Stimulated activated CD4-positive, alpha-beta T cell treated with anti-CD3 and anti-CD28 coated beads, Interleukin-12 subunit alpha, Interleukin-12 subunit beta, amount 100 ng/mL, for 48 hours (primary cell): ENCODE data around the gene CBARP.

ENCODE experiments used
- DNase-seq, 3 donors: peaks; one replicate each; pipeline ENCODE4 v3.0.0-alpha.2; 2020; ENCODE audit warnings: low read depth in 2 of 3, low spot score in 1 of 3

The CBARP gene

GRCh38 chr19:1275976-1276627 lies 38.3 kb upstream of the CBARP start:
- DNase-seq: no peak

GRCh38 chr19:1275260-1275975 lies 37.6 kb upstream of the CBARP start, which contains the start of gene FAM174C:
TSS of gene FAM174C (plus strand) at chr19:1275530. CDS start at chr19:1275550, 20 bp downstream.
- DNase-seq: peak; percentile 87 to 95 (median 94)

GRCh38 chr19:1274852-1275259 lies 37.1 kb upstream of the CBARP start:
- DNase-seq: no peak

- DNase-seq: no peak
These were observed 36.5 kb upstream of the CBARP start for GRCh38 chr19:1274081-1274851.

GRCh38 chr19:1273263-1274041 lies 35.6 kb upstream of the CBARP start:
- no peak for DNase-seq

- DNase-seq: no peak
These were observed 34.8 kb upstream of the CBARP start for GRCh38 chr19:1272423-1273262.

- DNase-seq: no peak
These were observed 34.0 kb upstream of the CBARP start for GRCh38 chr19:1271528-1272422.

- no peak for DNase-seq
These were observed 33.2 kb upstream of the CBARP start for GRCh38 chr19:1270854-1271527.

GRCh38 chr19:1270213-1270853 lies 32.5 kb upstream of the CBARP start:
- DNase-seq: no peak

- peak in 2 of 3 donors; percentile 77 to 81 for DNase-seq
These were observed 31.8 kb upstream of the CBARP start for GRCh38 chr19:1269478-1270212.

GRCh38 chr19:1269065-1269477 lies 31.3 kb upstream of the CBARP start, which contains the start of gene CIRBP:
TSS of gene CIRBP (plus strand) at chr19:1269332. CDS start at chr19:1270934, 1,602 bp downstream.
- DNase-seq: peak; percentile 99

GRCh38 chr19:1268226-1269064 lies 30.6 kb upstream of the CBARP start:
- DNase-seq: no peak

- DNase-seq: no peak
These were observed 29.8 kb upstream of the CBARP start for GRCh38 chr19:1267477-1268225.

- peak in 1 of 3 donors; percentile 62 for DNase-seq
These were observed 29.2 kb upstream of the CBARP start for GRCh38 chr19:1266916-1267476.
